ENCODE measurements around the gene RGMB.
"Not testable (repeated sequence)": the region's sequence is repeated elsewhere in the genome, so short reads cannot be mapped to it uniquely, and the experiment has no call there.

RGMB gene, protein sequence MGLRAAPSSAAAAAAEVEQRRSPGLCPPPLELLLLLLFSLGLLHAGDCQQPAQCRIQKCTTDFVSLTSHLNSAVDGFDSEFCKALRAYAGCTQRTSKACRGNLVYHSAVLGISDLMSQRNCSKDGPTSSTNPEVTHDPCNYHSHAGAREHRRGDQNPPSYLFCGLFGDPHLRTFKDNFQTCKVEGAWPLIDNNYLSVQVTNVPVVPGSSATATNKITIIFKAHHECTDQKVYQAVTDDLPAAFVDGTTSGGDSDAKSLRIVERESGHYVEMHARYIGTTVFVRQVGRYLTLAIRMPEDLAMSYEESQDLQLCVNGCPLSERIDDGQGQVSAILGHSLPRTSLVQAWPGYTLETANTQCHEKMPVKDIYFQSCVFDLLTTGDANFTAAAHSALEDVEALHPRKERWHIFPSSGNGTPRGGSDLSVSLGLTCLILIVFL

GRCh38 chr5:98773464-98774191 is at the start of gene RGMB:
Gene RGMB, plus strand, starts transcription at chr5:98773663. Its CDS starts 408 bp downstream, at chr5:98774071.
- peak; percentile 87 for DNase-seq (ENCODE audit: low spot score)
- peak; percentile 22 for FAIRE-seq

GRCh38 chr5:98726258-98726657 is 47.2 kb upstream of the RGMB start:
- DNase-seq (ENCODE audit: low spot score) (no peak), FAIRE-seq (no peak)

DNA sequence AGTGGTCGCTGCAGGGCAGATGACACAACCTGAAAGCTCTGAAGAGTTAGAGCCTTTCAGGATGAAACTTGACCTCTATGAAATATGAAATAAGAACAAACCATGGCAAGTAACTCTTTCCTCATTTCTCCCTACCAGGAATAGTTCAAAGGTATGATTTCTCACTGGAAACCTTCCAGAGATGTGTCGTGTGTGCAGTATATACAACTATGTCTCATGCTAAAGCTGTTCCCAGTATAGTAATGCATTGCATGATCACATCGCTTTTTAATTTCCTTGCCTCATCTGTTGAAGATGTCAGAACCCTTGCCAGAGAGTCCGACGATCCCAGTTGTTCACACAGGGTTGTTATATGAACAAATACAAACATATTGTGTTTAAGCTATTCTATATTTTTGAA is 45.8 kb upstream of the RGMB start:
- FAIRE-seq: no peak
- no peak for DNase-seq (ENCODE audit: low spot score)

DNA sequence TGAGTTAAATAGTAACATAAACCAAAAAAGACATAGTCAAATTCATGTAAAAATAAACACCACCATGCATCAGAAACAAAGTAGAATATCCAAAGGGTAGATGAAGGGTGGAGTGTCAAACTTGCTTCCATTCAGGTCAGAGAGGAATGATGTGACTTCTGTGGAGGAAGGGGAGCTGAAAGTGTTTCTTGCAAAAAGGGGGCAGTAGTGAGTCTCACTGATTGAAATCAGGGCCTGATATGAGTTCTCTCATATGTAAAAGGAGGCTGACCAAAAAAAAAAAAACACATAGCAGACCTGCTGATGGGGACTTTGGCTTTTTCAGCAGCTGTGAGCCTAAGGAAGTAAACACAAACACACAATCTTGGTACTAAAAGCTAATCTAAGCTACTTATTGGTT is 38.8 kb upstream of the RGMB start:
- no peak for DNase-seq (ENCODE audit: low spot score)
- no peak for FAIRE-seq

- no peak for FAIRE-seq
Observed at GRCh38 chr5:98735806-98736507, 37.5 kb upstream of the RGMB start.

DNA sequence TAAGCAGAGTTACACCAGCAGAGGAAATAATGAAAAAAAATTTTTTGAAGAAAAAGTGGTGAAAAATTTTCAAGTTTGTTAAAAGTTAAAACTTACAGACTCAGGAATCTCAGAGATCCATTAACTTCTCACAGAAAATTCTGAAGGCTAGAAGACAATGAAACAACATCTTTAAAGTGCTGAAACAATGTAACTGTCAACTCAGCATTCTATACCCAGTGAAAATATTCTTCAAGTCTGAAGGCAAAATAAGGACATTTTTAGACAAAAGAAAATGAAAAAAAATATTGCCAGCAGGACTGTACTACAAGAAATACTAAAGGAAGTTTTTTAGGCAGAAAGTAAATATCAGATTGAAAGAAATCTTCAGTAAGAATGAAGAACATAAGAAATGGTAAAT is 36.7 kb upstream of the RGMB start:
- no peak for DNase-seq (ENCODE audit: low spot score)
- no peak for FAIRE-seq

More at GRCh38 chr5:98735806-98736507, 37.5 kb upstream of the RGMB start:
- no peak for DNase-seq (ENCODE audit: low spot score)

GRCh38 chr5:98737441-98737840 is 36.0 kb upstream of the RGMB start:
- not testable (repeated sequence) for FAIRE-seq; DNase-seq (ENCODE audit: low spot score)

GRCh38 chr5:98738481-98739149 is 34.8 kb upstream of the RGMB start:
- not testable (repeated sequence) for DNase-seq (ENCODE audit: low spot score); FAIRE-seq

DNA sequence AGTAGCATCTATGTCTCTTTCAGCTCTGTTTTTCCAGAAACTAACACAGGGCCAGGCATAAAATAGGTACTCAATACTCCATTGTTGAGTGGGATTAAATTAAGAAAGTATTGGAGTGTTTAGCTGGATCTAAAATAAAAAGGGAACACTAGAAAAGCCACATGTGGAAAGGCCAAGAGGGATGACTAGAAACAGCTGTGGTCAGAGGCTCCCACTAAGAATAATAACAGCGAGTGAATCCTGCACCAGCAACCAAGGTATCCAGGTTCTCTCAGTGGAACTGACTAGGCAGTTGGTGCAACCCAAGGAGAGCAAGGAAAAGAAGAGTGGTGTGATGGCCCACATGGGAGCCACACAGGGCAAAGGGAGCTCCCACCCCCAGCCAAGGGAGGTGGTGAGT is 31.5 kb upstream of the RGMB start:
- no peak for FAIRE-seq
- no peak for DNase-seq (ENCODE audit: low spot score)

DNA sequence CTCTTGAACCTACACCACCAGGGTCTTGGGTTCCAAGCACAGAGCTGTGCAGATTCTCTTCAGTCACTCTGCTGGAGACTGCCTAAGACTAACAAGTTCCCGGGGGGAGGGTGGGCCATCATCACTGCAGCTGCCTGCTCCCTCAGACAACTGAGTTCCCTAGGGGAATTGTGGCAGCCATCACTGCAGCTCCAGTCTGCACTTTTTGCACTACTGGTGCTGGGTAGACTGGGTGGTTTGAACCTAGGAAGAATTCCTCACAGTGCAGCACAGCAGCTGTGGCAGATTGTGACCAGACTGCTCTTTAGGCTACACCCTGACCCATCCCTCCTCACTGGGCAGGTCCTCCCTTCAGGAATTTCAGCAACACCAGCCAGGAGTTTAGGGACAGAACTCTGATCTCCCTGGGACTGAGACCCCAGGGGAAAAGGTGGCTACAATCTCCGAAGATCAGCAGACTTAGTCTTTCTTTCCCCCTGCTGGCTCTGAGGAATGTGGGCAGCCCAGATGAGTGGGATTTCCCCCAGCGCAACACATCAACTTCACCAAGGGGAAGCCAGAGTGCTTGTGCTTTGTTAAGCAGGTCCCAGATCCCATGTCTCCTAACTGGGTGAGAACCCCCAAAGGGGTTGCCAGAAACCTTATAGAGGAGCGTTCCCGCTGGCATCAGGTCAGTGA is 30.9 kb upstream of the RGMB start:
- DNase-seq (ENCODE audit: low spot score) (no peak), FAIRE-seq (no peak)

GRCh38 chr5:98748259-98748658 is 25.2 kb upstream of the RGMB start:
- not testable (repeated sequence) for FAIRE-seq; DNase-seq (ENCODE audit: low spot score)

DNA sequence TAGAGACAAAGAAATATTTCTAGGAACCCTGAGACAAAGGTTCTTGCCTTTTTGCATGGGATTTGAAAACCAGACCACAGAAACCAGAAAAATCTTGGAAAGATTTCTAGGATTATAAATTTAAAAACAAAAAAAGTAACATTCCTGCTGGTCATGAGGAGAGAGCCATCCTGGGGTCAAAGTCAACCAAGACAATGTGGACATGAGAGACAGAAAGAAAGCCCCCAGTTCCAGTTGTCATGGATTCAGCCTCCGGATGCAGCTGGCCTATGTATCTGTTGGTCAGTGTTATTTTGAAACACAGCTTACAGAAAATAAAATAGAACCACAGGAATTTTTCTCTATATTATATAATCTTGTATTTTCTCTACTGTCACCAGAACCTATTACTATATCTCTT is 24.4 kb upstream of the RGMB start:
- DNase-seq (ENCODE audit: low spot score) (no peak), FAIRE-seq (no peak)

GRCh38 chr5:98750693-98751092 is 22.8 kb upstream of the RGMB start:
- no peak for FAIRE-seq

DNA sequence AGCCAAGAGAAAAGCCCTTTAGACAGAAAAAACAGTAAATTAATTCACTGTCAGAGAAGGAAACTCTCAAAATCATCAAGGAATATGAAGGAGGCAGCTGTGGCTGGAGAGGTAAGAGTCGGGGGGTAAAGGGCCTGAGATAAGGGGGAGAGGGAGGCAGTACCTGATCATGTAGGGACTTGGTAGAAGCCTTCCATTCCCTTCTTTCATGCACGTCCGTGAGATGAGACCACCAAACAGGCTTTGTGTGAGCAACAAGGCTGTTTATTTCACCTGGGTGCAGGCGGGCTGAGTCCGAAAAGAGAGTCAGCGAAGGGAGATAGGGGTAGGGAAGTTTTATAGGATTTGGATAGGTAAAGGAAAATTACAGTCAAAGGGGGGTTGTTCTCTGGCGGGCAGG is 21.1 kb upstream of the RGMB start:
- not testable (repeated sequence) for FAIRE-seq; DNase-seq (ENCODE audit: low spot score)

More at GRCh38 chr5:98750693-98751092, 22.8 kb upstream of the RGMB start:
- no peak for DNase-seq (ENCODE audit: low spot score)

- FAIRE-seq; DNase-seq (ENCODE audit: low spot score): not testable (repeated sequence)
Observed at GRCh38 chr5:98752801-98753200, 20.7 kb upstream of the RGMB start.

GRCh38 chr5:98753507-98753906 is 20.0 kb upstream of the RGMB start:
- FAIRE-seq (no peak), DNase-seq (ENCODE audit: low spot score) (no peak)

DNA sequence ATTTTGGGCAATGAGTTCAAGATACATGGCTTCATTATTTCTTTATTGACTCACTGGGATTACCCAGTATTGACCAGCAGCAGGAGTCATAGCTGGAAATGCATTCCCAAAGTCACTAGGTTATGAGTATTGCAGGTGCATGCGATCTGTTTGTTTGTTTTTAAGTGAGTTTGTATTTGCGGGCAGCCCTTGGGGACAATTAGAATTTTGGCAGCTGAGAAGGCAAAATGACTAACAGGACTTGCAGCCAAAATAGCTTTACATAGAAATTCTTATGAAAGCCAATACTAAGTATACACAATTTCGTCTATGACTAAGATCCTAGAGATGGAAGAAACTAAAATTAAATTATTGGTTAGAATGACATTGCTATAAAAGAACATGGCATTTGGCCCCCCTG is 18.1 kb upstream of the RGMB start:
- DNase-seq (ENCODE audit: low spot score) (no peak), FAIRE-seq (no peak)

- FAIRE-seq: no peak
- DNase-seq (ENCODE audit: low spot score): no peak
Observed at GRCh38 chr5:98757978-98758377, 15.5 kb upstream of the RGMB start.

GRCh38 chr5:98763001-98763630 is 10.3 kb upstream of the RGMB start:
- DNase-seq (ENCODE audit: low spot score) (peak; percentile 70), FAIRE-seq (no peak)

DNA sequence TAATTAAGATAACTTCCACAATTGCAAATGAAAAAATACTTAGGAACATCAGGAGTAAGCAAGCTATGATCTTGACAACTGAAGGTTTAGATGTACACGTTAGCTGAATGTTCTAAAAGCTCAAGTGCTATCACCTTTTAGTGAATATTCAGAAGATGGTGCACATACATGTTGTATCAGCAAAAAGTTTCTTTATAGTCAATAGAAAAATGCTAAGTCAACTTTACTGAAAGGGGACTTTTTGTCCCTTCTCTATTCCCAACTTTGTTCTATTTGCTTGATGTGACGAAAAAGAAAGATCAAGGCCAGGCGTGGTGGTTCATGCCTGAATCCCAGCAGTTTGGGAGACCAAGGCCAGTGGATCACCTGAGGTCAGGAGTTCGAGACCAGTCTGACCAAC is 7.6 kb upstream of the RGMB start:
- no peak for FAIRE-seq

More for the DNA sequence above, 7.6 kb upstream of the RGMB start:
- no peak for DNase-seq (ENCODE audit: low spot score)

Measured in RCC 7860 (cell line).